ENCODE results near the gene WFIKKN2.

Gene WFIKKN2

GRCh38 chr17:50831471-50831928 is 3.9 kb upstream of the WFIKKN2 start:
- no peak for DNase-seq (ENCODE audit: low read depth)
- H3K4me3 ChIP-seq (ENCODE audit: low read depth, low read length): no peak overlapping the region
- in situ Hi-C loops (cut with HindIII; ENCODE audit: low sequenced_read_pairs): loop anchor here (10.0 kb wide), 1 partner anchor 47 kb away; no protein-coding TSS in a partner anchor
- no peak for TF ChIP-seq CTCF (IDR thresholded peaks at IDR 0.05; ENCODE audit: low read depth, low read length, missing control alignments)

DNA sequence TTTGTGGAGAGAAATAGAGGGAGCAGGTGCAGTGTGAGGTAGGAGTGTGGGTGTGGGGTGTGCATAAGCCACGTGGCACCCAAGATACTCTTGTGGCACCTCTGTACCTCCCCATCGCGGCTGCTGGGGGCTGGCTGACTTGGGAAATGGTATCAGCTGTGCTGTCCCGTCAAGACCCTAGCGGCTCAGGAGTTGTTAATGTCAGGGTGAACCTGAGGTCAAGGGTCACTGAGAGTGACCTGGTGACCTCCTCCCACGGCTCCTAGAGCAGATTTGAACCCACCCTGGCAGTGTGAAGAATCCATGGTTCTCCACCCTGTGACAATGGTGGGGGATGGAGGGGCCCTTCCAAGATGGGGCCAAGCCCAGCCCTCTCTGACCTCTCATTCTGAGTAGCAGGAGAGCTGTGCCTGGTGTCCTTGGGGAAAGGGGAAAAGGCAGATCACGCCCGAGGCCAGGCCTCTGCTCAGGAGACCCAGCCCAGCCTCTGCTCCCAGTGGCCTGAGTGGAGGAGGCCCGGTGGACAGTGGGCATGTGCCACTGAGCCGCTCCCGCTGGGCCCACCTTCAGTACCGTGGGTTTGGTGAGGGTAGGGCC is 3.0 kb upstream of the WFIKKN2 start:
- DNase-seq (ENCODE audit: low read depth): no peak
- in situ Hi-C loops (cut with HindIII; ENCODE audit: low sequenced_read_pairs): loop anchor here (10.0 kb wide), 1 partner anchor 48 kb away; no protein-coding TSS in a partner anchor
- TF ChIP-seq CTCF (IDR thresholded peaks at IDR 0.05; ENCODE audit: low read depth, low read length, missing control alignments): no peak
- no peak overlapping the region for H3K4me3 ChIP-seq (ENCODE audit: low read depth, low read length)

GRCh38 chr17:50832864-50833381 is 2.5 kb upstream of the WFIKKN2 start:
- DNase-seq (ENCODE audit: low read depth): no peak
- no peak overlapping the region for H3K4me3 ChIP-seq (ENCODE audit: low read depth, low read length)
- no peak for TF ChIP-seq CTCF (IDR thresholded peaks at IDR 0.05; ENCODE audit: low read depth, low read length, missing control alignments)
- in situ Hi-C loops (cut with HindIII; ENCODE audit: low sequenced_read_pairs): loop anchor here (10.0 kb wide), 1 partner anchor 48 kb away; no protein-coding TSS in a partner anchor

DNA sequence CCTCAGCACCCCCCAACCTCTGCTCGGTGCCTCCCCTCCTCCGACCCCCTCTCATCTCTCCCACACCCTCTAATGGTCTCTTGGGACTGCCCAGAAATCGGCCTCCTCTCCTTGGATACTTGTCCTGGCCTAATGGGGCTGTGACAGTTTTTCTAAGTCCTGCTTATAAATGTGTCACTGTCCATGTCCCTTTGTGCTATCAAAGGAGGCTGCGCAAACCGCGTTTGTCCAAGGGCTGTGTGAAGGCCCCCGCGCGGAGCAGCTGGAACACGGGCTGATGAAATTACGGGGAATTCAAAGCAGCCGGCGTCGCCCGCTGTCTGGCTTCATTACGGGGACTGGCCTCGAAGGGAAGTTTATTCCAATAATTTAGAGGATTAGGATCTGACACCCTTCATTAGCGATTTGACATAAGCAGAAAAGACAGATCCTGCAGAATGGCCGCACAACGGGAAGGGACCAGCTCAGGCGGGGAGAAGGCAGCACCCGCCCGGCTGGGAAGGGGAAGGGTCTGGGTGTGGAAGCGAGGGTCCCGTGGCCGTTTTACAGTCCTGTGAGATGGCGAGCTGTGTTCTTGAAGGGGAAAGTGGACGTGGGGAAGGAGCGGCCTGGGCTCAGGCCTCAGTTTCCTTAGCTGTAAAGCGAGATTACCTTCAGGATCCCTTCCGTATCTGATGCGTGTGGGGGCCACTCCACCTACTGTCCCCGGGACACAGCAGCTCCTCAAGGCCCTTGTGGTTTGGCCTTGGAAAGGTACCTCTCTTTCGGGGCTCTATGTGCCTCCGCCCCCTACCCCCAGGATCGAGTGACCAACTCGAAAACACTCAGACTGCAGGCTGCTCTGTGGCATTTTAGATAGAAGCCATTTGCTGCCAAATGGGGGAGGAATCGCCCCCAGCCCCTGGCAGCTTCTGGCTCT is 1.6 kb upstream of the WFIKKN2 start:
- in situ Hi-C loops (cut with HindIII; ENCODE audit: low sequenced_read_pairs): loop anchor here (10.0 kb wide), 1 partner anchor 49 kb away; no protein-coding TSS in a partner anchor
- no peak for DNase-seq (ENCODE audit: low read depth)
- H3K4me3 ChIP-seq (ENCODE audit: low read depth, low read length): no peak overlapping the region
- no peak for TF ChIP-seq CTCF (IDR thresholded peaks at IDR 0.05; ENCODE audit: low read depth, low read length, missing control alignments)

- in situ Hi-C loops (cut with HindIII; ENCODE audit: low sequenced_read_pairs): loop anchor here (5.0 to 10.0 kb wide), 2 partner anchors 32 to 50 kb away; no protein-coding TSS in a partner anchor
- no peak for DNase-seq (ENCODE audit: low read depth)
- H3K4me3 ChIP-seq (ENCODE audit: low read depth, low read length): no peak overlapping the region
- no peak for TF ChIP-seq CTCF (IDR thresholded peaks at IDR 0.05; ENCODE audit: low read depth, low read length, missing control alignments)
Observed at GRCh38 chr17:50834429-50835300, 721 bp upstream of the WFIKKN2 start.
